Measurements from ENCODE around the gene BACE2.

The BACE2 gene

GRCh38 chr21:41167348-41168342 lies at the start of gene BACE2:
Gene BACE2 (plus strand): TSS chr21:41168160. CDS start chr21:41168264, 104 bp downstream.
- peak; percentile 63 for DNase-seq

GRCh38 chr21:41119901-41120300 lies 48.1 kb upstream of the BACE2 start:
- DNase-seq: no peak

GRCh38 chr21:41120997-41121396 lies 47.0 kb upstream of the BACE2 start:
- no peak for DNase-seq

- DNase-seq: peak; percentile 56
Measured at GRCh38 chr21:41121785-41122415, 46.1 kb upstream of the BACE2 start.

- DNase-seq: no peak
Measured at GRCh38 chr21:41124641-41125201, 43.2 kb upstream of the BACE2 start.

GRCh38 chr21:41128981-41129380 lies 39.0 kb upstream of the BACE2 start:
- DNase-seq: no peak

GRCh38 chr21:41130883-41131282 lies 37.1 kb upstream of the BACE2 start:
- DNase-seq: no peak

- DNase-seq: no peak
Measured at GRCh38 chr21:41133874-41134522, 34.0 kb upstream of the BACE2 start.

GRCh38 chr21:41135746-41136145 lies 32.2 kb upstream of the BACE2 start:
- DNase-seq: no peak

GRCh38 chr21:41136286-41136685 lies 31.7 kb upstream of the BACE2 start:
- no peak for DNase-seq

- DNase-seq: no peak
Measured at GRCh38 chr21:41137401-41137800, 30.6 kb upstream of the BACE2 start.

- DNase-seq: no peak
Measured at GRCh38 chr21:41137889-41138288, 30.1 kb upstream of the BACE2 start.

GRCh38 chr21:41138711-41139110 lies 29.2 kb upstream of the BACE2 start:
- DNase-seq: no peak

- DNase-seq: no peak
Measured at GRCh38 chr21:41139275-41139674, 28.7 kb upstream of the BACE2 start.

- no peak for DNase-seq
Measured at GRCh38 chr21:41139951-41140350, 28.0 kb upstream of the BACE2 start.

GRCh38 chr21:41141031-41141457 lies 26.9 kb upstream of the BACE2 start:
- no peak for DNase-seq

- no peak for DNase-seq
Measured at GRCh38 chr21:41142051-41142795, 25.7 kb upstream of the BACE2 start.

- DNase-seq: no peak
Measured at GRCh38 chr21:41143596-41144325, 24.2 kb upstream of the BACE2 start.

- no peak for DNase-seq
Measured at GRCh38 chr21:41147096-41147978, 20.6 kb upstream of the BACE2 start.

- no peak for DNase-seq
Measured at GRCh38 chr21:41147979-41148355, 20.0 kb upstream of the BACE2 start.

GRCh38 chr21:41148798-41149197 lies 19.2 kb upstream of the BACE2 start:
- DNase-seq: no peak

All from amniotic stem cell (primary cell).